GM19395 (cell line): Measurements from ENCODE around the gene ZBTB7C.
A peak's percentile ranks its signal among the peaks of the same experiment; 100 is the strongest.

Source experiments
- ATAC-seq: cut with Tn5 transposase; IDR thresholded peaks from one replicate; pipeline ENCODE4 v1.9.1; 2021; ENCODE audit warnings: mild to moderate bottlenecking, moderate library complexity; ENCODE audit not compliant: unreplicated experiment

Gene ZBTB7C

DNA sequence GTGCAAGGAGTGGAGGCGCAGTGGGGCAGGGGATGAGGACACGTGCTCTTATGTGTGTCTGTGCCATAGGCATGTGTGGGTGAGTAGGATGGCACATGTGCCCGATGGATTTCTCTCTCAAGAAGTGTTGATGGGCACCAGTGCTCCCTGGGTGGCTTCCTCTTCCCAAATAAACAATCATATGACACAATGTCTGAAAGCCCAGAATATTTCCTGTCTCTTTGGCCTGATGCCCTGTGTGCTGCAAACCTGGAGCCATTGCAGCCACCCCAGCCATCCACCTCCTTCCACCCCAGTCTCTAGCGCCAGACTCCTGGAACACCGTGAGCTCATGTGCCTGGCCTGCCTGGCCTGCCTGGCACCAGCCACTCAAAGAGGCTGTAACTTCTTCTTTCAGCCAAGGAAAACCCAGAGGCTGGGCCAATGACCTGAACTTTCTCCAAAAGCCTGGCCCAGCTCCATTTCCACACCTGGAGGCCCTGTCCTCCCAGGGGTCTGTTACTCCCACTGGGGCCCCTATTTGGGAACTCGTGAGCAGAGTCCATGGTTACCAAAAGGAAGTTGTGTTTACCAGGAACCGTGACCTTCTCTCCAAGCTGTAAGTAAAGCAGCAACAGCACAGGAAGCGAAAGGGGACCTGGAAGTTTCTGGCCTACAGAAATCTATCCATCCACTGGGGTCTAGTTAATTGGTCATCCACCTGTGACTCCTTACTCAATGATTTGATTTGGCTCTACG lies 9.5 kb upstream of the ZBTB7C start:
- ATAC-seq = no peak

DNA sequence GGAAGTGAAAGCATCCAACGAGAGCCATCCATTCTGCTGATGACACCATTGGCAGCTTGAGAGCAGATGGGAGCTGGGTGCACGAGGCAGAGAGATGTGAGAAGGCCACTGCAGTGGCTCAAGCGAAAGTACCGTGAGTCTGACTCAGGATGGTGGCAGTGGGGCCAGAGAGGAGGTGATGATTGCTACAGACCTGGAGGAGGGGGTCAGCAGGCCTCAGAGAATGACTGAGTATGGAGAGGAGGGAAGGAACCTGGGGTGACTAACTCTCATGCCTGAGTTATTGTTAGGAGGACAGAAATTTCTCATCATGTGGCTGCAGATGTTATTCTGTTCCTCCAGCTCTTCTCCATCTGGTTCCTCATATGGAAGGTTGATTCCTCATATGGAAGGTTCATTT lies 8.8 kb upstream of the ZBTB7C start:
- no peak for ATAC-seq

DNA sequence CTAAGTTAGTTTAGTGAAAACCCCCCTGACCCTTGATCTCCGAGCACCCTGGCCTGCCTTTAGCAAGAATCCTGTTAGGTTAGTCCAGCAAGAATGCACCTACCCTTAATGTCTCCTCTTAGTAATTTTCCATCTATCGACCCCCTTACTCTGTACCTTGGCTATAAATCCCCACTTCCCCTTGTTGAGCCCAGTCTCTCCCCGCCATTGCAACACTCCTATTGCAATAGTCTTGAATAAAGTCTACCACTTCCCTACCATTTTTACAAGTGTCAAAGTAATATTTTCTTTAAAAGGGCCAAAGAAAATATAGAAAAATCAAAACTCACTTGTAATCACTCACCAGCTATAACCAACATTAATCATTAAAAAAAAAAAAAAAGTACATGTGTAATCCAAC lies 4.2 kb upstream of the ZBTB7C start:
- ATAC-seq = no peak

DNA sequence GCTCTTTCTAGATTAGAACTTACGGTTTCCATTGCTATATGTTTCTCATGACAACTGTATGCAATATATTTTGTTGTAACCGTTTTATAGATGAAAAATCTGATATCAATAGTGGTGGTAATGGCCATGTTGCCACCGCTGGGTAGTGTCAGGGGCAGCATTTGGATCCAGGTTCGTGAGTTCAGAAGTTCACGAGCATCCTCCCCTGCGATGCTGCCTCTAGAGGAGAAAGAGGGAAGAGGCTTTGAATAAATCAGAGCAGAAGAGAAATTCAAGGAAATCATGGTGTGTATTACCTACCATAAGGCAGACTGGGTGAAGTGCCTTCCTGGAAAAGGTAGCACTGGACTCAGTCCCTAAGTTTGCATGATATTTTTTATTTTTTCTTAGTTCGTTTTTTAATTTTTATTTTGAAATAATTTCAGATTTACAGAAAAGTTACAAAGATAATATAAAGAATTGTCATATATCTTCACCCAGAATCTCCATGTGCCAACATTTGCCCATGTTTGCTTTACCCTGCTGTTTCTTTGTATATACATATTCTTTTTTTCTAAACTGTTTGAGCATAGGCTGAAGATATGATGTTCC lies 3.3 kb upstream of the ZBTB7C start:
- no peak for ATAC-seq

DNA sequence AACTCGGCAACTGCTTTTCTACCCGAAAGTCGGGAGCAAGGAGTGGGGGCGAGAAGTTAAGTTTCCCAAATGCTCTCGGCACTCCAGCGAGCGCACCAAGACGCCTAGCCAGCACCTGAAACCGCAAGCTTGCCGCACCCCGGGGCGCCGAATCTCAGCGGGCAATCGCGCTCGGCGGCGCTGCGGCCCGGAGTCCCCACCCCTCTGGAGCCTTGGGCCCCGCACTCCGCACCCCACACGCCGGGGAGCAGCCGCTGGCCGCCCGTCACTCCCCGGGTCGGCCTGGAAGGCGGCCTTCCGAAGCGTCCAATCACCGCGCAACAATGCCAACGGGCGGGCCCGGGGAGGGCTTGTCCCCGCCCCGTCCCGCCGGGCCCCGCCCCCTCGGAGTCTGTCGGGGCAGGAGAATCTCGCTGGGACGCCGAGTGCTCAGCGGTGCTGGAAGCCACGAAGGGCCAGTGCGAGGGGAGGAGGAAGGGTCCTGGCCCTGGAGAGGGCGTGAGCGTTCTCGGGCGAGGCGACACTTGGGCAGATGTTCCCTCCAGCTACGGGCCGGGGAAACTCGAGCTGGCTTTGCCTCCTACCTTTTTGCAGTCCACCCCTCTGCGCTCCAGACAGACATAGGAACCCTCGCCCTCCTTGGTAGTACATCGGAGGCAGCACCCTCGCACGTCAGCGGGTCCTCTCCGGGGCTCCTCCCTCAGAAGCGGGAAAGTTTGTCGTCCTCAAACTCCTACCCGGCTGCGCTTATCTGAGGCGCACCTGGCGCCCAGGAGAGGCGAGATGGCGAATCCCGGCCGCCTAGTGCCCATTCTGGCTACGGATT lies 1.1 kb upstream of the ZBTB7C start:
- peak; percentile 92 for ATAC-seq

DNA sequence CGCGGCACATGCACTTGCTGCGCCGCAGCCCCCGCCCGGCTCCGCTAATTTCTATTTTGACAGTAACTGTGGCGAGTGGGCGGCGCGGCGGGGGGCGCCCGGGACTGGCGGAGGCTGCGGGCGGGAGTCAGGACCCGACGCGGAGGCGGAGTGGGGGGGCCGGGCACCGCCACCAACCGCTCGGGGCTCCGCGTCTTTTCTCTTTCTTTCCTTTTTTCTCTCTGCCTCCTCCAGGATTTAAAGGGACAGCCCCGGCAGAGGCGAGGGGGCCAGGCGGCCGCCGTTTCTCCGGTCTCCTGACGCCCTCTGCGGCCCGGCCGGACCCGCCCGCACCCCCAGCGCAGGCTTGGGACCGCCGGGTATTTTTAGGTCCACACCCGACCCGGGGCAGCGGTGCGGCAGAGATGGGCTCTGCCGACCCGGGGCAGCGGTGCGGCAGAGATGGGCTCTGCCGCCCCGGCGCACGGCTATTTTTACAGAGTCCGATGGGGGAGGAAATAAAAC lies 460 bp upstream of the ZBTB7C start:
- ATAC-seq = peak; percentile 10

DNA sequence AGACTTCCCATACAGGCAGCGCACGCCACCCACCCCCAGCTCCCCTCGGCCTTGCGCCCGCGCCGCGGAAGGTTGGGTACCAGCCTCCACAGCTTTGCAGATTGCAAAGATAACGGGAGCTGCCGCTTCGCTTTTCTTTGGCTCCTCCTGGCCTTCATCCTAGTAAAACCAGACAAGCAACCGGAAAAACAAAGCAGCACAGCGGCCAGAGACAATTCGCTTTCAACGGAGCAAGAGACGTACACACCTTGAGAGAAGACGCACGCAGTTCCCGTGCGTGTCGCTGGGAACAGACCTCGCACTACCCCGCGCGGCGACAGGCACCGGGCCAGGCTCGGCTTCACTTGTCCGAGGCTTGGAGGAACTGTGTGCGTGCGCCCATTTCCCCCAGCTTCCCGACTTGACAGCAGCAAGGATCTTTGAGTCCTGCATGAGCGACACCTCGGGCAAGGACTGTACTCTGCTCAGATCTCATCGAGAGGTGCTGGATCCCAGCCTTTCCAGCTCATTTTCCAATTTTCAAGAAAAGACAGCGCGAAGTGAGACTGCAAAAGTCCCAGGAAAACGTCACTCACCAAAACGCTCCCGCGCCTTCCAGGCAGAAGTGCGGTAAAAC lies 964 bp downstream of the ZBTB7C start:
- ATAC-seq = no peak

DNA sequence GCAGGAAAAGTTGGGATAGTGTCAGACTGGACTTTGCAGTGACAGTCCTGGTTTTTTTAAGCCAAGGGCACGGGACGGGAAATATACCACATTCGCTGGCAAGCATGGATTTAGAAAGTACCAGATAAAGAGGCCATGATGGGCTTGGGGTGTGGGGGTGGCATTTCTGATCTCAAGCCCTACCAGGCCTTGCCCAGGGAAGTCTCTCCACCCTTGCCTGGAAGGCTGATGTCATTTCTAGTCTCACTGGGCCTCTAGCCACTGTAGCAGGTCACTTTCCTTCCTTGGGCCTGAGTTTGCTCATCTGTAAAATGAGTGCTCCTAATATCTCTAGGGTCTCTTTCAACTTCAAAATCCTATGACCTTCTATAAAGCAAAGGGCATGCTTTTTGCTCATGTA lies 1.8 kb downstream of the ZBTB7C start:
- no peak for ATAC-seq

DNA sequence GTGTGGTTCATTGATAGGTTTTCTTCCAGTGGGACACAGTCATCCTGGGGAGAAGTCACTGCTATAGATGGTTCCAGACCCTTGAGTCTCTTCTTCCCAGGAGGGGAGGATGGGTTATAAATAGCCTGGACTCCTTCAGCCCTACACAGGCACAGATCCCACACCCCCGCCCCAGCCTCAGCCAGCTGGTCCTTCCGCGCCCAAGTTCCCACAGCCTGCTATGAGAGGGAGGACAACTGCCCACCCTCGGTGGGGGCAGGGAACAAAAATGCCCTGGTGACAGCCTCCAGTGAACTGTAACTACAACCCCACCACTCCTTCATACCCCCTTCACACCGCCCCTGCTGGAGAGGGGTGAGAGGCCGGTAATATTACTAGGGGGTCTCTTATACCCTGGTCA lies 3.2 kb downstream of the ZBTB7C start:
- no peak for ATAC-seq

DNA sequence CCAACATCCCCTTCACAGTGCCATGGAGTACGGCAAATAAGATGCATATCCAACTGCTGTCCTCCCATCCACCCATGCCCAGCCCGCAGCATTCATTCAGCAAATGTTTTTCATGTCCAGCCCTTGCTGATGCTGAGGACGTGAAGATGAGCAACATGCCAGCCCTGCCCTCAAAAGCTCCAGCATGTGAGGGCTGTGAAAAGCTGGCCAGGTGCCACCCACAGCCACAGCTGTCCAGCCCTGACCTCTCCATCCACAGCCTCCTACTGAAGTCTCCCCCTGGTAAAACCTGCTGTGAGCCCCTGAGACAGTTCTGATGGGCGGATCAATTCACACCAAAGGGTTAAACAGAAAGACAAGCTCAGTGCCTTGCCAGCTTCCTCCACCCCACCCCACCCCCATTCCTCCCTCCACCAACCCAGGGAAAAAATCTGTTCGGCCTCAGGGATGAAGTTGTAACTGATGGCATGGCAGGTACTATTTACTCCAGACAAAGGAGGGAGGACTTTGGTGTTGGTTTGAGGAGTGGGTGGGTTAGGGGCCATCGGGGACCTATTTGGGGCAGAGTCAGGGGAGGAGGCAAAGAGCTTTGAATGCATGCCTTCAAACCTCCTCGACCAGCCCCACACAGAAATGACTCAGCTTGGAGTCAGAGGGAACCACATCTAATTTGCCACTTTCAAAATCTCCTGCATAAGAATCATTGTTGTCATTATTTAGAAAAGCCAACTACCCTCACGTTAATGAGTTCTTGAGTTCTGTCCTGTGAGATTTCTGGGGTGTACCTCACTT lies 4.3 kb downstream of the ZBTB7C start:
- no peak for ATAC-seq

DNA sequence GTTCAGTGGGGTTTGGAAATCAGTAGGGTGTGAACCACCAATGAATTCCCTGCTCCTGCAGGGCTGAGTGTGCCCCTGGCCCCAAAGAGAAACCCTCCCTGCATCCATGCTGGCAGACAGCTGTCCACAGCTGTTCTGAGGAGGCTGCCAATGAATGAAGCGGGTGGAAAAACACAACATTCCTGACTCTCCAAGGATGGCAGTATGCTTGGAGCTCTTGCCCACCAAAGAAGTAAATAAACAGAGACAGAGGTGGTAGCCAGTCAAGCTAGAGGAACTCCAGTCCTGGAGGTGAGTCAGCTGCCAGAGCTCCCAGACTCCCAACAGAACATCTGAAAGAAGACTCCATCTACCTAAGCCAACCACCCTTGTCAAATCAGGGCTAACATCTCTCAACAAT lies 6.2 kb downstream of the ZBTB7C start:
- no peak for ATAC-seq

DNA sequence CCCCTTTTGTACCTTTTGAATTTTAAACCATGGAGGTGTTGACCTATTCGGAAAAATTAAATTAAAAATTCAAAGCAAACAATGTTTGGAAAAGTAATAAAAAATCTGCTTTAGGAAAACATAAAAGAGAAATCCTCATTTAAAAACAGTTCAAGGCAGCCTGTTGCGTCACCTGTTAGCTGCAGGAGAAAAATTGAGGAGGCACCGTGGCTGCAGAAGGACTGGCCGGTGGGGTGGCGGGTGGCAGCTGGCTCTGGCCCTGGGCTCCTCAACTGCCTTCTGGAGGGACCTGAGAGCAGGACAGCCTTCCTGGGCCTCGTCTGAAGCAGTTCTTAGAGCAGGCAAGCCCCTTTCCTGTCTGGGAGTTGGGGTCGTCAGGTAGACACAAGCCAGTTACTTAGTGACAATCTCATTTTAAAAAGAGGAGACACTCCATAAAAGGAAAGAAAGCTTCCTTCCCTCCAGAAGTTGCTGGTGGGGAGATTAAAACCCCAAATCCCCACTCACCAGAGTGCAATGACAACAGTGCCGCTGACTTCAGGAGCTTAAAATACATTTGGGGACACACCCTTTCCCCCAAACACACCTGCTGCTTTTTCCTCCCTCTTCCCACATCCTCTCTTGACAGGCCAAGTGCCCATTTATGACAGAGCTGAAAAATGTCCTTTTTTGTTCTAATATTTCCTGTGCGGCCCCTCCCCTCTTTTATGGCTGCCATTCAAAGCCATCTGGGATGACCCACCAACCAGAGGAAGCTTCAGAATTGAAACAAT lies 9.7 kb downstream of the ZBTB7C start:
- ATAC-seq = no peak

DNA sequence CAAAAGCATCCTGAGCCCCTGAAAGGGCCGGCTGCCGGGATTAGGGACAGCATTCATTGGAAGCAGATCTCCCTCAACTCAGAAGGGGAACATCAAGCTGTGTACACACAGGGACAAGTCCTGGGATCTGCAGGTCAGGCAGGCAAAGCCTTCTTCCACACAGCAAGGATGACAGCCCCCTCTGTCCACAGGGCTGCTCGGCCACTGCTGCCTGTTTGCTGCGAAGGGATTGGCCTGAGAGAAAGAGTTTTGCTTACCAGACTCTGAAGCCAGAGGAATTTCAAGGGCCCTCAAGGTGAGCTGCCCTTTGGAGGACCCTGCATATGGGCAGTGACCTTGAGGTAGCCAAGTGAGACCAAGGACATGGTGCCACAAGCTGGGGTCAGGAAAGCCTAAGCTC lies 11.1 kb downstream of the ZBTB7C start:
- ATAC-seq = no peak

DNA sequence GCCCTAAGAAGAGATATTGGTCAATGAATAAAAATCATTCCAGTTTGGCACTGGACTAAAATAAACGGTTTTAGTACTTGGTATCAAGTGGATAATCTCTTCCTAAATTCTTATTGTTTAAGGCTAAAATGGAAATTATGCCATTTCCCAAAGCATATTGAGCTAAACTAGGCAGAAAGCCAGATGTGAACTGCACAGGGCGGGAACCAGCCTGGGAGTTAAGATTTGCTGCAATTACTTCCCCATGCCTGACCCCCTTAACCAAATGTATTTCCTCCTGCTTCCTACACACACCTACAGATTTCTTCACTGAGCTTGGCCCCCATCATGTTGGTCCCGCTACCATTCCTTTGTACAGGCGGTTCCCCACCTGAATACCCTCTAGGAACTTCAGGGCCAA lies 12.2 kb downstream of the ZBTB7C start:
- ATAC-seq = no peak

DNA sequence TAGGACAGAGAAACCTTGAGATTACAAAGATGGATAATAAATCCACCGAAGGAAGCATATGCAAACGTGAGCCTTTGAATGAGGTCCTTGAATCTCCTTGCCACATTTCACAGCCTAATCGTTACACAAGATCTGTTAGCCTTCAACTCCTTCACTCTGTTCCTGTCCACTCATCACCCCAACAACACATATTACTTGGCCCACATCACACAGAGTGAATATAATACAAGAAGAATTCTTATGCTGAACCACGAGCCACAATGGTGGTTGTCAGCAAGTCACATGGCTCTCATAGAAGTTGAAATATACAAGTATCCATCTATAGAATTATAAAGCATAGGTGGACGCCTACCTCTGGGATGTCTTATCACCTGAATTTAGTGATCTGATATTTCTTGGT lies 12.6 kb downstream of the ZBTB7C start:
- ATAC-seq = no peak

DNA sequence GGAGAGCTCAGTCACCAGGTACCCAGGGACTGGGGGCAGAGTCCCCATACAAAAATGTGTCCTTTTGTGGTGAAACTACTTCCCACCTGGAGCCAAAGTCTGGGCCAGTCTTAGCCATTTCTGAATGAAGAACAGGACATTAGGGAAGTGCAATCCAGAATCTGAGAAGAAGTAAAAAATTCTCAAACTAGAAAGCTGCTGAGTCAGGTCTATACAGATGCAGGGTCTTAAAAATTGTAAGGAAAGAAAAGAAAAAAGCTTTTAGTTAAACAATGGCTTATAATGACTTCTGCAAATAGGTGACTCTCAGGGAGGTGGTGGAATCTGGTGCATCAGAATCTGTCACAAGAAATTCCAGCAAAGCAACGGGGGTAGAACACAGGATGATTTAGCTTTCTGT lies 13.5 kb downstream of the ZBTB7C start:
- no peak for ATAC-seq

DNA sequence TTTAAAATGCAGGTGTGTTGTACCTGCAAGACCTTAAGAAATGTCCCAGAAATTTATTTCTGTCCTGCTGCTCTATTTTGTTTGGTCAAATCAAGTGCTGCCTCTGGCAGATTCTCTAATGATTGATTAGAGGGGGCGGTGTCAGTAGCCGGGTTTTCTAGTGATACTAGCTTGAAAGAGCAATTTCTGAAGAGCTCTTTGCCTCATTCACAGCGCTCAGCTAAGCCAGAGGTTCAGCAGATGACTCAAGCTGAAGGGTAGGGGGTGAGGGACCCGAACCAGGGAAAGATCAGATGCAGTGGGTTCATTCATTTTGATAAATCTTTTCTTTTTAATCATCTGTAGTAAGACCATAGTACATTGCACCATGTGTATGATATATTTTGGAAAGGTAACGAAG lies 15.0 kb downstream of the ZBTB7C start:
- ATAC-seq = no peak

DNA sequence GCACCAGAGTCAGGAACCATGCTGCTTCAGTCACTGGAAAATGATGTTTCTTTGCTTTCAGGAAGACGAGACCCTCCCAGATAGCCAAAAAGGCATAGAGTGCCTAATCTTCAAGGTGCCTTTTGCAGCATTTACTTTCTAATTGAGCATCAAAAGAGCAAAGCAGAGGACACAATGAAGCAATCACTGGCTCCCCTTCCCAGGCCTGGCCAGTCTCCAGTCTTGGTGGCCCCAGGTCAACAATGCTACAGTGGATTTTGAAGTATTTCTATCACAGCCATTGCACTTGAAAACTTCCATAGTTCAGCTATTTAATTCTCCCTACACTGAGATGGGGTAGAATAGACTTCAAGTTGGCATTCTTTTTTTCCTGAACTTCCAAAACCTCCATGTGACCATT lies 15.4 kb downstream of the ZBTB7C start:
- ATAC-seq = no peak

DNA sequence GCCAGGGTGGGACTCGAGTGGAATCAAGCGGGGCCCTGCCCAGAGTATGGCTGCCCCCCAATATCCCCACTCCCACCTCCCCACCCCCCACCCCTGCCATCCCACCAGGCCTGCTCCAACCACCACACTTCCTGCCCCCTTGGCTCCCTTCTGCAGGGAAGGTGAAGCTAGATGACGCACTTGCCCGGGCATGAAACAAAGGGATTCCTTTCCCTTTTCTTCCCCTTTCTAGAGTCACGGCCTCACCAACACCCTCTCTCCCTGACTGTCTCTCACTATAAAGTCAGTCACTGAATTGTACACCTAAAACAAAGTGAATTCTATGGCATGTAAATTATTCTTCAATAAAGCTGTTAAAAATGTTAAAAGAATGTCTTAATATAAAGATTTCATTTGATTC lies 16.0 kb downstream of the ZBTB7C start:
- no peak for ATAC-seq

DNA sequence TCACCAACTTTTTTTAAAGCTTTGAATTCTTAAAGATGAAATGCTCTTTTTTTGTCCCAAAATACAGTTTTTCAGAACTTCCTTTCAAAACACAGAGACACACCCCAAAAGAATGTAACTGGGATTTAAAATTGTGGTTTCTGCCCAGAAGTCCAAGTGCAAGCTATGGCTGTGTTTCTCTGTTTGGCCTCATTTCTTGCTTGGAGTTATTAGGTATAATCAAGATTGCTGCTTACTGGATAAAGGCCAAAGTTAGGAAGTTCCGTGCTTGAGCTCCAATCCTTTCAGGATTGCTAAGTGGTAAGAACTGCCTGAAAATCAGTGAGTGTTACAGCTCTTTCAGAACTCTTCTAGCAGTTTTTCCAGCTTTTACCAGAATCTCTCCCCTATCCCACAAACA lies 16.9 kb downstream of the ZBTB7C start:
- no peak for ATAC-seq
